ENCODE results near the gene DAPK2.

- TF ChIP-seq CTCF (IDR thresholded peaks at IDR 0.05; ENCODE audit: low read length) (no peak), EZH2phosphoT487 (IDR thresholded peaks at IDR 0.05; ENCODE audit: low read length) (no peak)
Observed at GRCh38 chr15:64071931-64072765, 25.9 kb upstream of the DAPK2 start.
